ENCODE data around the gene RAB3IL1. TPM values are rescaled to one million over a fixed set of nuclear protein-coding genes. Genes with fewer than 3 reads are reported as not detected.

The RAB3IL1 gene
- total and polyA plus RNA-seq, 2 donors (not counting 1 experiment from before 2014, with no cell fraction given): 9.6 to 13.4 TPM

- Histone ChIP-seq H3K36me3 (ENCODE audit: control insufficient read depth, insufficient read depth, low read length) (peaks cover 3% of the 10 kb centered on the region), H3K9ac (ENCODE audit: insufficient read depth, low read length) (no peak overlapping the region), H2AFZ (ENCODE audit: low read length) (no peak overlapping the region), H3K27ac (ENCODE audit: insufficient read depth, low read length) (no peak overlapping the region), H3K9me3 (ENCODE audit: control insufficient read depth, insufficient read depth, low read depth, low read length) (no peaks in the 10 kb centered on the region), H4K20me1 (ENCODE audit: control insufficient read depth, extremely low read depth, insufficient read depth, low read length) (no peaks in the 10 kb centered on the region), H3K4me1 (ENCODE audit: control insufficient read depth, extremely low read depth, insufficient read depth, low read length) (no peaks in the 10 kb centered on the region), H3K79me2 (ENCODE audit: control insufficient read depth, insufficient read depth, low read length) (no peaks in the 10 kb centered on the region), H3K4me2 (ENCODE audit: extremely low read depth, insufficient read depth, low read length) (no peak overlapping the region), H3K4me3 (replicated peaks in 1 of 4; ENCODE audit: control extremely low read depth in 1 of 4, insufficient read depth in 1 of 4, low read depth in 3 of 4, low read length in 4 of 4) (no peak overlapping the region), H3K27me3 (ENCODE audit: control insufficient read depth, insufficient read depth, low read length) (no peaks in the 10 kb centered on the region)
- TF ChIP-seq, protein P1, sequence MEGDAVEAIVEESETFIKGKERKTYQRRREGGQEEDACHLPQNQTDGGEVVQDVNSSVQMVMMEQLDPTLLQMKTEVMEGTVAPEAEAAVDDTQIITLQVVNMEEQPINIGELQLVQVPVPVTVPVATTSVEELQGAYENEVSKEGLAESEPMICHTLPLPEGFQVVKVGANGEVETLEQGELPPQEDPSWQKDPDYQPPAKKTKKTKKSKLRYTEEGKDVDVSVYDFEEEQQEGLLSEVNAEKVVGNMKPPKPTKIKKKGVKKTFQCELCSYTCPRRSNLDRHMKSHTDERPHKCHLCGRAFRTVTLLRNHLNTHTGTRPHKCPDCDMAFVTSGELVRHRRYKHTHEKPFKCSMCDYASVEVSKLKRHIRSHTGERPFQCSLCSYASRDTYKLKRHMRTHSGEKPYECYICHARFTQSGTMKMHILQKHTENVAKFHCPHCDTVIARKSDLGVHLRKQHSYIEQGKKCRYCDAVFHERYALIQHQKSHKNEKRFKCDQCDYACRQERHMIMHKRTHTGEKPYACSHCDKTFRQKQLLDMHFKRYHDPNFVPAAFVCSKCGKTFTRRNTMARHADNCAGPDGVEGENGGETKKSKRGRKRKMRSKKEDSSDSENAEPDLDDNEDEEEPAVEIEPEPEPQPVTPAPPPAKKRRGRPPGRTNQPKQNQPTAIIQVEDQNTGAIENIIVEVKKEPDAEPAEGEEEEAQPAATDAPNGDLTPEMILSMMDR (conservative IDR thresholded peaks at IDR 0.05 in 1 of 2, IDR thresholded peaks at IDR 0.05 in 1 of 2; ENCODE audit: low read depth in 1 of 2, low read length in 2 of 2): no peak
- TF ChIP-seq EZH2 (IDR thresholded peaks at IDR 0.05; ENCODE audit: low read length, missing control alignments): no peak
- DNase-seq (ENCODE audit: low read depth in 2 of 2): no peak
Measured at GRCh38 chr11:61907282-61907681, 10.1 kb downstream of the RAB3IL1 start.

DNA sequence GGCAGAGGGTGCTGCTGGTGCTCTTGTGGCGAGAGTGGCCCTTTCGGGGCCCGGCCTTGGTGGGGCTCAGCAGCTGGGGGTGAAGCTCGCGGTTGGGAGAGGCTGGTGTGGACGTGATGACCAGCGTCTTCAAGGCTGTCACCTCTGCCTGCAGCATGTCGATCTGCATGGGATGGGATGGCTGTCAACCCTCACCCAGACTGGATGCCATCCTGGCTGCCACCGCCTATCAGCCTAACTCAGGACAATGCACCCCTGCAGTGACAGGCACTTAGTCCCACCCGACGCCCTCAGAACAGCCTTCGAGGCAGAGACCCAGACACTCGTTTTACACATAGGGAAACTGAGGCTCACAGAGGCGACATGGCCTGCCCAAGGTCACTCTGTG, 10.8 kb downstream of the RAB3IL1 start:
- TF ChIP-seq, protein P1 (conservative IDR thresholded peaks at IDR 0.05 in 1 of 2, IDR thresholded peaks at IDR 0.05 in 1 of 2; ENCODE audit: low read depth in 1 of 2, low read length in 2 of 2): no peak
- no peak for TF ChIP-seq EZH2 (IDR thresholded peaks at IDR 0.05; ENCODE audit: low read length, missing control alignments)
- no peak overlapping the region for H3K4me3 ChIP-seq (replicated peaks in 1 of 4; ENCODE audit: control extremely low read depth in 1 of 4, insufficient read depth in 1 of 4, low read depth in 3 of 4, low read length in 4 of 4)
- no peak overlapping the region for H3K27ac ChIP-seq (ENCODE audit: insufficient read depth, low read length)
- H3K9ac ChIP-seq (ENCODE audit: insufficient read depth, low read length): no peak overlapping the region
- no peaks in the 10 kb centered on the region for H4K20me1 ChIP-seq (ENCODE audit: control insufficient read depth, extremely low read depth, insufficient read depth, low read length)
- no peaks in the 10 kb centered on the region for H3K27me3 ChIP-seq (ENCODE audit: control insufficient read depth, insufficient read depth, low read length)
- H3K79me2 ChIP-seq (ENCODE audit: control insufficient read depth, insufficient read depth, low read length): no peaks in the 10 kb centered on the region
- DNase-seq (ENCODE audit: low read depth in 2 of 2): no peak
- H3K4me2 ChIP-seq (ENCODE audit: extremely low read depth, insufficient read depth, low read length): no peak overlapping the region
- no peaks in the 10 kb centered on the region for H3K4me1 ChIP-seq (ENCODE audit: control insufficient read depth, extremely low read depth, insufficient read depth, low read length)
- peaks cover 3% of the 10 kb centered on the region for H3K36me3 ChIP-seq (ENCODE audit: control insufficient read depth, insufficient read depth, low read length)
- H3K9me3 ChIP-seq (ENCODE audit: control insufficient read depth, insufficient read depth, low read depth, low read length): no peaks in the 10 kb centered on the region
- no peak overlapping the region for H2AFZ ChIP-seq (ENCODE audit: low read length)

- no peaks in the 10 kb centered on the region for H3K4me1 ChIP-seq (ENCODE audit: control insufficient read depth, extremely low read depth, insufficient read depth, low read length)
- H3K27me3 ChIP-seq (ENCODE audit: control insufficient read depth, insufficient read depth, low read length): no peaks in the 10 kb centered on the region
- H4K20me1 ChIP-seq (ENCODE audit: control insufficient read depth, extremely low read depth, insufficient read depth, low read length): no peaks in the 10 kb centered on the region
- no peak overlapping the region for H3K9ac ChIP-seq (ENCODE audit: insufficient read depth, low read length)
- no peak for TF ChIP-seq EZH2 (IDR thresholded peaks at IDR 0.05; ENCODE audit: low read length, missing control alignments)
- no peaks in the 10 kb centered on the region for H3K79me2 ChIP-seq (ENCODE audit: control insufficient read depth, insufficient read depth, low read length)
- no peak overlapping the region for H3K4me2 ChIP-seq (ENCODE audit: extremely low read depth, insufficient read depth, low read length)
- H3K27ac ChIP-seq (ENCODE audit: insufficient read depth, low read length): no peak overlapping the region
- DNase-seq (ENCODE audit: low read depth in 2 of 2): no peak
- no peak overlapping the region for H3K4me3 ChIP-seq (replicated peaks in 1 of 4; ENCODE audit: control extremely low read depth in 1 of 4, insufficient read depth in 1 of 4, low read depth in 3 of 4, low read length in 4 of 4)
- no peak overlapping the region for H2AFZ ChIP-seq (ENCODE audit: low read length)
- H3K36me3 ChIP-seq (ENCODE audit: control insufficient read depth, insufficient read depth, low read length): peaks cover 3% of the 10 kb centered on the region
- no peaks in the 10 kb centered on the region for H3K9me3 ChIP-seq (ENCODE audit: control insufficient read depth, insufficient read depth, low read depth, low read length)
Measured at GRCh38 chr11:61905801-61906521, 11.4 kb downstream of the RAB3IL1 start.
